ENCODE measurements around the gene SORT1. TPM values are rescaled to one million over a fixed set of nuclear protein-coding genes. Genes with fewer than 3 reads are reported as not detected.

Gene SORT1
- total RNA-seq, 4 donors from 2014 or later, result 126 to 140 (median 130) TPM

GRCh38 chr1:109292364-109292763 is 105.4 kb downstream of the SORT1 start:
- TF ChIP-seq CTCF (IDR thresholded peaks at IDR 0.05; ENCODE audit: low read depth), result no peak

GRCh38 chr1:109290998-109291397 is 106.7 kb downstream of the SORT1 start:
- TF ChIP-seq CTCF (IDR thresholded peaks at IDR 0.05; ENCODE audit: low read depth), result no peak

GRCh38 chr1:109290137-109290536 is 107.6 kb downstream of the SORT1 start:
- TF ChIP-seq CTCF (IDR thresholded peaks at IDR 0.05; ENCODE audit: low read depth), result no peak

GRCh38 chr1:109283748-109284600 is 113.7 kb downstream of the SORT1 start:
- TF ChIP-seq CTCF (IDR thresholded peaks at IDR 0.05; ENCODE audit: low read depth), result no peak

- no peak for TF ChIP-seq CTCF (IDR thresholded peaks at IDR 0.05; ENCODE audit: low read depth)
Measured at GRCh38 chr1:109282952-109283747, 114.6 kb downstream of the SORT1 start, which contains the start of gene PSRC1. Gene PSRC1 (minus strand): TSS chr1:109283145.

- TF ChIP-seq CTCF (IDR thresholded peaks at IDR 0.05; ENCODE audit: low read depth), result no peak
Measured at GRCh38 chr1:109282497-109282951, 115.2 kb downstream of the SORT1 start.

All from subcutaneous adipose tissue (tissue), 4 donors.